KBM-7 (cell line): ENCODE measurements around the gene DPH1.

ENCODE experiments used
- DNase-seq: peaks from one replicate; pipeline ENCODE4 v3.0.0-alpha.2; 2015
- in situ Hi-C: fragments of 300-500 bp; cut with MboI; formaldehyde crosslinking; loops from 2 replicates; pipeline ENCODE4 v1.14.3; 2020; ENCODE audit warnings: low sequenced_read_pairs, low pct_unique_long_range_greater_than_20kb, mixed read lengths

The DPH1 gene

GRCh38 chr17:2057175-2057759 is 27.3 kb downstream of the DPH1 start:
- DNase-seq, result no peak
- in situ Hi-C loops, result loop anchor here (25.0 kb wide), 1 partner anchor 180 kb away; no protein-coding TSS in a partner anchor

- DNase-seq, result no peak
Observed at GRCh38 chr17:2057760-2058585, 28.0 kb downstream of the DPH1 start.

GRCh38 chr17:2058586-2059546 is 28.9 kb downstream of the DPH1 start:
- in situ Hi-C loops, result loop anchor here (25.0 kb wide), 1 partner anchor 178 kb away; no protein-coding TSS in a partner anchor
- DNase-seq, result peak; percentile 86

More at GRCh38 chr17:2057760-2058585, 28.0 kb downstream of the DPH1 start:
- in situ Hi-C loops, result loop anchor here (25.0 kb wide), 1 partner anchor 179 kb away; no protein-coding TSS in a partner anchor

- no peak for DNase-seq
- in situ Hi-C loops, result loop anchor here (25.0 kb wide), 1 partner anchor 178 kb away; no protein-coding TSS in a partner anchor
Observed at GRCh38 chr17:2059547-2060384, 29.8 kb downstream of the DPH1 start.

GRCh38 chr17:2060385-2060658 is 30.4 kb downstream of the DPH1 start:
- no peak for DNase-seq
- in situ Hi-C loops, result loop anchor here (25.0 kb wide), 1 partner anchor 177 kb away; no protein-coding TSS in a partner anchor

- no peak for DNase-seq
- in situ Hi-C loops, result loop anchor here (25.0 kb wide), 1 partner anchor 176 kb away; no protein-coding TSS in a partner anchor
Observed at GRCh38 chr17:2060681-2061440, 30.9 kb downstream of the DPH1 start.

GRCh38 chr17:2061441-2061958 is 31.5 kb downstream of the DPH1 start:
- in situ Hi-C loops, result loop anchor here (25.0 kb wide), 1 partner anchor 176 kb away; no protein-coding TSS in a partner anchor
- DNase-seq, result no peak

- no peak for DNase-seq
Observed at GRCh38 chr17:2062571-2063183, 32.7 kb downstream of the DPH1 start.

GRCh38 chr17:2063261-2064146 is 33.6 kb downstream of the DPH1 start:
- in situ Hi-C loops, result loop anchor here (25.0 kb wide), 1 partner anchor 174 kb away; no protein-coding TSS in a partner anchor
- no peak for DNase-seq

More at GRCh38 chr17:2062571-2063183, 32.7 kb downstream of the DPH1 start:
- in situ Hi-C loops, result loop anchor here (25.0 kb wide), 1 partner anchor 175 kb away; no protein-coding TSS in a partner anchor

- DNase-seq, result no peak
- in situ Hi-C loops, result loop anchor here (25.0 kb wide), 1 partner anchor 173 kb away; no protein-coding TSS in a partner anchor
Observed at GRCh38 chr17:2064147-2064489, 34.2 kb downstream of the DPH1 start.

- DNase-seq, result no peak
- in situ Hi-C loops, result loop anchor here (25.0 kb wide), 1 partner anchor 173 kb away; no protein-coding TSS in a partner anchor
Observed at GRCh38 chr17:2064520-2064971, 34.6 kb downstream of the DPH1 start.

GRCh38 chr17:2064980-2065785 is 35.2 kb downstream of the DPH1 start:
- DNase-seq, result peak; percentile 75
- in situ Hi-C loops, result loop anchor here (25.0 kb wide), 1 partner anchor 172 kb away; no protein-coding TSS in a partner anchor

GRCh38 chr17:2065949-2066400 is 36.0 kb downstream of the DPH1 start:
- no peak for DNase-seq
- in situ Hi-C loops, result loop anchor here (25.0 kb wide), 1 partner anchor 171 kb away; no protein-coding TSS in a partner anchor

- DNase-seq, result no peak
- in situ Hi-C loops, result loop anchor here (25.0 kb wide), 1 partner anchor 170 kb away; no protein-coding TSS in a partner anchor
Observed at GRCh38 chr17:2067048-2067561, 37.2 kb downstream of the DPH1 start.
